ENCODE results near the gene TNIK. TPM values are rescaled to one million over a fixed set of nuclear protein-coding genes. Genes with fewer than 3 reads are reported as not detected.

TNIK gene
- total and polyA plus RNA-seq, 10 of the 15 experiments (the other 5 are each of a cell fraction or from before 2014, with no cell fraction given), result 13.9 to 74.3 (median 48.2) TPM

- TF ChIP-seq IRF4 (IDR thresholded peaks at IDR 0.05; ENCODE audit: low read depth, low read length), result 0 out of 2 replicates have a peak, but pooled peaks have one; percentile 37
- TF ChIP-seq NR2C2 (IDR thresholded peaks at IDR 0.05; ENCODE audit: borderline replicate concordance, control insufficient read depth, insufficient read length, low read depth), result no peak
- no peak for TF ChIP-seq PAX5 (IDR thresholded peaks at IDR 0.05; ENCODE audit: borderline replicate concordance, low read depth, low read length)
- 0 out of 2 replicates have a peak, but pooled peaks have one; percentile 26 for TF ChIP-seq BACH1 (IDR thresholded peaks at IDR 0.05; ENCODE audit: borderline replicate concordance)
- TF ChIP-seq, protein P1, sequence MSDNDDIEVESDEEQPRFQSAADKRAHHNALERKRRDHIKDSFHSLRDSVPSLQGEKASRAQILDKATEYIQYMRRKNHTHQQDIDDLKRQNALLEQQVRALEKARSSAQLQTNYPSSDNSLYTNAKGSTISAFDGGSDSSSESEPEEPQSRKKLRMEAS (IDR thresholded peaks at IDR 0.05; ENCODE audit: low read depth, low read length), result no peak
- TF ChIP-seq SMC3 (IDR thresholded peaks at IDR 0.05; ENCODE audit: borderline replicate concordance, low read length), result peak; percentile 17; the same call in 1 of the 2 replicates
- TF ChIP-seq TARDBP (IDR thresholded peaks at IDR 0.05; ENCODE audit: borderline replicate concordance), result no peak
- peak; percentile 75; the same call in 1 of the 2 replicates for TF ChIP-seq ZBED1 (IDR thresholded peaks at IDR 0.05; ENCODE audit: borderline replicate concordance)
- TF ChIP-seq KAT2A (conservative IDR thresholded peaks at IDR 0.05; ENCODE audit: control insufficient read depth, low read depth, low read length), result no peak
- peak; percentile 24; the same call in 1 of the 2 replicates for TF ChIP-seq POLR2AphosphoS5 (IDR thresholded peaks at IDR 0.05; ENCODE audit: low read length)
- no peak for TF ChIP-seq RB1 (IDR thresholded peaks at IDR 0.05; ENCODE audit: borderline replicate concordance)
- TF ChIP-seq BRCA1 (IDR thresholded peaks at IDR 0.05; ENCODE audit: low read depth, low read length), result no peak
- TF ChIP-seq GABPA (IDR thresholded peaks at IDR 0.05; ENCODE audit: low read depth), result no peak
- no peak for TF ChIP-seq WRNIP1 (IDR thresholded peaks at IDR 0.05; ENCODE audit: borderline replicate concordance, low read depth, low read length)
- TF ChIP-seq HDAC6 (IDR thresholded peaks at IDR 0.05; ENCODE audit: unreplicated experiment), result no peak
- TF ChIP-seq, protein P2, sequence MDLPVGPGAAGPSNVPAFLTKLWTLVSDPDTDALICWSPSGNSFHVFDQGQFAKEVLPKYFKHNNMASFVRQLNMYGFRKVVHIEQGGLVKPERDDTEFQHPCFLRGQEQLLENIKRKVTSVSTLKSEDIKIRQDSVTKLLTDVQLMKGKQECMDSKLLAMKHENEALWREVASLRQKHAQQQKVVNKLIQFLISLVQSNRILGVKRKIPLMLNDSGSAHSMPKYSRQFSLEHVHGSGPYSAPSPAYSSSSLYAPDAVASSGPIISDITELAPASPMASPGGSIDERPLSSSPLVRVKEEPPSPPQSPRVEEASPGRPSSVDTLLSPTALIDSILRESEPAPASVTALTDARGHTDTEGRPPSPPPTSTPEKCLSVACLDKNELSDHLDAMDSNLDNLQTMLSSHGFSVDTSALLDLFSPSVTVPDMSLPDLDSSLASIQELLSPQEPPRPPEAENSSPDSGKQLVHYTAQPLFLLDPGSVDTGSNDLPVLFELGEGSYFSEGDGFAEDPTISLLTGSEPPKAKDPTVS (IDR thresholded peaks at IDR 0.05; ENCODE audit: low read depth, low read length), result no peak
- TF ChIP-seq ZNF207 (IDR thresholded peaks at IDR 0.05; ENCODE audit: borderline replicate concordance), result no peak
- TF ChIP-seq, protein P3, sequence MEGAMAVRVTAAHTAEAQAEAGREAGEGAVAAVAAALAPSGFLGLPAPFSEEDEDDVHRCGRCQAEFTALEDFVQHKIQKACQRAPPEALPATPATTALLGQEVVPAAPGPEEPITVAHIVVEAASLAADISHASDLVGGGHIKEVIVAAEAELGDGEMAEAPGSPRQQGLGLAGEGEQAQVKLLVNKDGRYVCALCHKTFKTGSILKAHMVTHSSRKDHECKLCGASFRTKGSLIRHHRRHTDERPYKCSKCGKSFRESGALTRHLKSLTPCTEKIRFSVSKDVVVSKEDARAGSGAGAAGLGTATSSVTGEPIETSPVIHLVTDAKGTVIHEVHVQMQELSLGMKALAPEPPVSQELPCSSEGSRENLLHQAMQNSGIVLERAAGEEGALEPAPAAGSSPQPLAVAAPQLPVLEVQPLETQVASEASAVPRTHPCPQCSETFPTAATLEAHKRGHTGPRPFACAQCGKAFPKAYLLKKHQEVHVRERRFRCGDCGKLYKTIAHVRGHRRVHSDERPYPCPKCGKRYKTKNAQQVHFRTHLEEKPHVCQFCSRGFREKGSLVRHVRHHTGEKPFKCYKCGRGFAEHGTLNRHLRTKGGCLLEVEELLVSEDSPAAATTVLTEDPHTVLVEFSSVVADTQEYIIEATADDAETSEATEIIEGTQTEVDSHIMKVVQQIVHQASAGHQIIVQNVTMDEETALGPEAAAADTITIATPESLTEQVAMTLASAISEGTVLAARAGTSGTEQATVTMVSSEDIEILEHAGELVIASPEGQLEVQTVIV (IDR thresholded peaks at IDR 0.05; ENCODE audit: borderline replicate concordance, partially characterized antibody), result no peak
- no peak for TF ChIP-seq FOS (IDR thresholded peaks at IDR 0.05; ENCODE audit: borderline replicate concordance, extremely low read depth, insufficient read length)
- TF ChIP-seq, protein P4, sequence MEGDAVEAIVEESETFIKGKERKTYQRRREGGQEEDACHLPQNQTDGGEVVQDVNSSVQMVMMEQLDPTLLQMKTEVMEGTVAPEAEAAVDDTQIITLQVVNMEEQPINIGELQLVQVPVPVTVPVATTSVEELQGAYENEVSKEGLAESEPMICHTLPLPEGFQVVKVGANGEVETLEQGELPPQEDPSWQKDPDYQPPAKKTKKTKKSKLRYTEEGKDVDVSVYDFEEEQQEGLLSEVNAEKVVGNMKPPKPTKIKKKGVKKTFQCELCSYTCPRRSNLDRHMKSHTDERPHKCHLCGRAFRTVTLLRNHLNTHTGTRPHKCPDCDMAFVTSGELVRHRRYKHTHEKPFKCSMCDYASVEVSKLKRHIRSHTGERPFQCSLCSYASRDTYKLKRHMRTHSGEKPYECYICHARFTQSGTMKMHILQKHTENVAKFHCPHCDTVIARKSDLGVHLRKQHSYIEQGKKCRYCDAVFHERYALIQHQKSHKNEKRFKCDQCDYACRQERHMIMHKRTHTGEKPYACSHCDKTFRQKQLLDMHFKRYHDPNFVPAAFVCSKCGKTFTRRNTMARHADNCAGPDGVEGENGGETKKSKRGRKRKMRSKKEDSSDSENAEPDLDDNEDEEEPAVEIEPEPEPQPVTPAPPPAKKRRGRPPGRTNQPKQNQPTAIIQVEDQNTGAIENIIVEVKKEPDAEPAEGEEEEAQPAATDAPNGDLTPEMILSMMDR (IDR thresholded peaks at IDR 0.05 in 2 of 3, conservative IDR thresholded peaks at IDR 0.05 in 1 of 3; ENCODE audit: control insufficient read depth in 2 of 3, extremely low read depth in 1 of 3, insufficient read depth in 1 of 3, low read depth in 3 of 3, low read length in 3 of 3), result no peak
- TF ChIP-seq NRF1 (conservative IDR thresholded peaks at IDR 0.05; ENCODE audit: low read depth, low read length), result no peak
- no peak for TF ChIP-seq KLF5 (IDR thresholded peaks at IDR 0.05; ENCODE audit: partially characterized antibody)
- no peak for TF ChIP-seq POLR2A (IDR thresholded peaks at IDR 0.05; ENCODE audit: low read depth, low read length)
- TF ChIP-seq POLR2AphosphoS2 (IDR thresholded peaks at IDR 0.05; ENCODE audit: low read depth, low read length), result no peak
- TF ChIP-seq ZNF622 (IDR thresholded peaks at IDR 0.05), result no peak
Observed at GRCh38 chr3:171257251-171258203, 202.7 kb downstream of the TNIK start (continued).

Measured in GM12878 (cell line).